SK-N-SH treated with all-trans-retinoic acid at 6 μM for 48 hours (cell line): ENCODE data around the gene PILRA.

Source experiments
- ATAC-seq: fragments of 200-7000 bp; cut with Tn5 transposase; 3 replicates; pipeline ENCODE4 v1.9.1; 2020; ENCODE audit warnings: mild to moderate bottlenecking, moderate library complexity
- ARNTL ChIP-seq: fragments of 450-650 bp; formaldehyde crosslinking; IDR thresholded peaks from 2 replicates; pipeline ENCODE4 v1.5.0; 2020; ENCODE audit warnings: low read depth, mild to moderate bottlenecking, moderate library complexity, borderline replicate concordance
- BACH2 ChIP-seq: fragments of 250-450 bp; sonication (Bioruptor Pico); IDR thresholded peaks from 2 replicates; pipeline ENCODE4 v1.9.0; 2021; ENCODE audit warnings: mild to moderate bottlenecking, borderline replicate concordance
- CREB5 ChIP-seq: fragments of 250-450 bp; sonication (Bioruptor Pico); IDR thresholded peaks from 2 replicates; pipeline ENCODE4 v1.5.1; 2020; ENCODE audit warnings: low read depth, mild to moderate bottlenecking, moderate library complexity
- CSDC2 ChIP-seq: fragments of 250-450 bp; sonication (Bioruptor Pico); IDR thresholded peaks from 2 replicates; pipeline ENCODE4 v1.5.0; 2020; ENCODE audit warnings: mild to moderate bottlenecking, moderate library complexity
- CSRNP3 ChIP-seq: fragments of 250-450 bp; sonication (Bioruptor Pico); IDR thresholded peaks from 2 replicates; pipeline ENCODE4 v1.5.1; 2021; ENCODE audit warnings: mild to moderate bottlenecking, moderate library complexity
- ESRRG ChIP-seq: fragments of 250-450 bp; sonication (Bioruptor Pico); IDR thresholded peaks from 2 replicates; pipeline ENCODE4 v1.6.1; 2021; ENCODE audit warnings: mild to moderate bottlenecking
- GLIS3 ChIP-seq: fragments of 250-450 bp; sonication (Bioruptor Pico); IDR thresholded peaks from 2 replicates; pipeline ENCODE4 v1.5.0; 2020; ENCODE audit warnings: mild to moderate bottlenecking, moderate library complexity
- ISL1 ChIP-seq: fragments of 250-450 bp; sonication (Bioruptor Pico); IDR thresholded peaks from 2 replicates; pipeline ENCODE4 v2.1.2; 2022; ENCODE audit warnings: mild to moderate bottlenecking, moderate library complexity
- OSR1 ChIP-seq: fragments of 250-450 bp; sonication (Bioruptor Pico); IDR thresholded peaks from 2 replicates; pipeline ENCODE4 v1.8.0; 2022; ENCODE audit warnings: moderate library complexity, mild to moderate bottlenecking, inconsistent platforms
- PATZ1 ChIP-seq: fragments of 250-450 bp; sonication (Bioruptor Pico); IDR thresholded peaks from 2 replicates; pipeline ENCODE4 v1.8.0; 2020; ENCODE audit warnings: mild to moderate bottlenecking, moderate library complexity, borderline replicate concordance
- POU6F1 ChIP-seq: fragments of 250-450 bp; sonication (Bioruptor Pico); IDR thresholded peaks from 2 replicates; pipeline ENCODE4 v1.8.0; 2021; ENCODE audit warnings: low read depth, mild to moderate bottlenecking, moderate library complexity, borderline replicate concordance
- PPARA ChIP-seq: fragments of 250-450 bp; sonication (Bioruptor Pico); IDR thresholded peaks from 2 replicates; pipeline ENCODE4 v1.5.0; 2020; ENCODE audit warnings: mild to moderate bottlenecking, borderline replicate concordance
- RARB ChIP-seq: fragments of 250-450 bp; sonication (Bioruptor Pico); IDR thresholded peaks from 2 replicates; pipeline ENCODE4 v1.8.0; 2021; ENCODE audit warnings: mild to moderate bottlenecking, moderate library complexity
- SNAI2 ChIP-seq: fragments of 250-450 bp; sonication (Bioruptor Pico); IDR thresholded peaks from 2 replicates; pipeline ENCODE4 v1.5.0; 2020; ENCODE audit warnings: mild to moderate bottlenecking, moderate library complexity
- TCF4 ChIP-seq: fragments of 250-450 bp; sonication (Bioruptor Pico); IDR thresholded peaks from 2 replicates; pipeline ENCODE4 v1.8.0; 2021; ENCODE audit warnings: mild to moderate bottlenecking, moderate library complexity, borderline replicate concordance
- TOX ChIP-seq: fragments of 250-450 bp; sonication (Bioruptor Pico); IDR thresholded peaks from 2 replicates; pipeline ENCODE4 v1.8.0; 2021; ENCODE audit warnings: mild to moderate bottlenecking, moderate library complexity, borderline replicate concordance
- TSHZ2 ChIP-seq: fragments of 250-450 bp; sonication (Bioruptor Pico); IDR thresholded peaks from 2 replicates; pipeline ENCODE4 v1.5.0; 2020; ENCODE audit warnings: mild to moderate bottlenecking, moderate library complexity
- ZFP3 ChIP-seq: fragments of 250-450 bp; sonication (Bioruptor Pico); IDR thresholded peaks from 2 replicates; pipeline ENCODE4 v1.5.0; 2020; ENCODE audit warnings: mild to moderate bottlenecking, moderate library complexity
- ZFP30 ChIP-seq: fragments of 450-650 bp; formaldehyde crosslinking; IDR thresholded peaks from 2 replicates; pipeline ENCODE4 v1.5.0; 2022; ENCODE audit warnings: mild to moderate bottlenecking, moderate library complexity
- ZNF565 ChIP-seq: fragments of 450-650 bp; formaldehyde crosslinking; conservative IDR thresholded peaks from 2 replicates; pipeline ENCODE4 v1.5.0; 2020; ENCODE audit warnings: low read depth, mild to moderate bottlenecking, moderate library complexity
- ZNF70 ChIP-seq: fragments of 450-650 bp; formaldehyde crosslinking; IDR thresholded peaks from 2 replicates; pipeline ENCODE4 v1.5.0; 2020; ENCODE audit warnings: mild to moderate bottlenecking, moderate library complexity

The PILRA gene

GRCh38 chr7:100443096-100443840 is 70.0 kb downstream of the PILRA start:
- ATAC-seq: no peak
- TF ChIP-seq POU6F1 (CRISPR knock-in tag): no peak
- TF ChIP-seq RARB (CRISPR knock-in tag): no peak
- TF ChIP-seq CSDC2 (CRISPR knock-in tag): no peak
- no peak for TF ChIP-seq PPARA
- TF ChIP-seq ZFP30 (CRISPR knock-in tag): no peak
- no peak for TF ChIP-seq CSRNP3 (CRISPR knock-in tag)
- TF ChIP-seq TOX: no peak
- no peak for TF ChIP-seq PATZ1
- TF ChIP-seq OSR1 (CRISPR knock-in tag): no peak

- no peak for TF ChIP-seq RARB (CRISPR knock-in tag)
- TF ChIP-seq TSHZ2 (CRISPR knock-in tag): no peak
- TF ChIP-seq ISL1: no peak
- TF ChIP-seq SNAI2: no peak
- no peak for TF ChIP-seq CSDC2 (CRISPR knock-in tag)
- TF ChIP-seq GLIS3 (CRISPR knock-in tag): no peak
- no peak for TF ChIP-seq OSR1 (CRISPR knock-in tag)
- no peak for TF ChIP-seq ZFP30 (CRISPR knock-in tag)
- no peak for TF ChIP-seq ZNF70 (CRISPR knock-in tag)
- TF ChIP-seq PATZ1: no peak
- no peak for TF ChIP-seq ZFP3 (CRISPR knock-in tag)
- no peak for TF ChIP-seq POU6F1 (CRISPR knock-in tag)
- TF ChIP-seq ARNTL: no peak
- no peak for TF ChIP-seq ESRRG (CRISPR knock-in tag)
- TF ChIP-seq CREB5: no peak
- no peak for TF ChIP-seq TOX
- TF ChIP-seq ZNF565 (CRISPR knock-in tag): no peak
- no peak for TF ChIP-seq BACH2 (CRISPR knock-in tag)
- no peak for TF ChIP-seq TCF4 (CRISPR knock-in tag)
- peak; percentile 40 for ATAC-seq
These were observed 71.3 kb downstream of the PILRA start for GRCh38 chr7:100444311-100445278.
